Coronary artery (tissue), 2 donors: ENCODE data around the gene GOLGA1.

Source experiments
- DNase-seq: peaks from one replicate; pipeline ENCODE4 v3.0.0-alpha.2; 2017; ENCODE audit warnings: low spot score
- H3K27ac ChIP-seq, 2 donors: fragments of 200-600 bp; sonication (generic); one replicate each; pipeline ENCODE4 v1.5.1; 2016 to 2019
- H3K4me3 ChIP-seq: fragments of 200-600 bp; sonication (generic); 2 replicates; pipeline ENCODE4 v1.5.1; 2016; ENCODE audit warnings: mild to moderate bottlenecking, moderate library complexity
- CTCF ChIP-seq: fragments of 200-600 bp; sonication (generic); IDR thresholded peaks from one replicate; pipeline ENCODE4 v1.5.1; 2019; ENCODE audit warnings: antibody characterized with exemption

GOLGA1 gene

DNA sequence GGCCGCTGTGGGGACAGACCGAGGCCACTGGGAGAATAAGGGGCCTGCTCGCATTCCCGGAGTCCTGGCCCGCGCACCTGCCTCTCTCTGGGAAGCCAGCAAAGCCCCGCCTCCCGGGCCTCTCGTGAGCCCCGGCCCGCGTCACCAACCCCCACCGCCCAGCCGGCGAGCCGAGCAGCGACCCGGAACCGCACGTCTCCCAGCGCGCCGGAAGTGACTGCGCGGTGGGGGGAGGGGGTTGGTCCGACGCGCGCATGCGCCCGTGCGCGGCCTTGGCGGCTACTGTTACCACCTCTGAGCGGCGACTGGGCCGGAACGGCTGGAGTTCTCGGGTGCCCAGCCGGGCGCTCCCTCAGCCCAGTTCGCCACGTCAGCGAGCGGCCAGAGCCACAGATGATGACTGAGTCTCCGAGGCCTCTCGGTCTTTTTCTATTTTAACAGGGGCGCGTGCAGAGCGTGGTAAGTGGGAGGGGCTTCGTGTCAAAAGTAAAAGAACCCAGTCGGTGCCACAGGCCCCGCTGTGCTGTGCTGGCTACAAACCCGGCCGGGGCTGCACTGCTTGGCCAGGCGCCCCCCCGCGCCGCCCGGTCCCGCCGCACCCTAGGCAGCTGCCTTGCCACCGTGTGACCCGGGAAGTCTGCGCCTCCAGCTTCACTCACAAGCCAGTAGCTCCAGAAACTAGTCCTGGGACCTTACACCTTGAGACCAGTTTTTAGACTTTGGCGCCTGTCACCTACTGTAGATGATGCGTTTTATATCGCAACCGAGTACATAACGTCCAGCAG, at the start of gene GOLGA1:
Gene GOLGA1 (minus strand): TSS at position 190 of the 785 bp plus-strand sequence. CDS start 2,372 bp downstream, outside the sequence.
- Histone ChIP-seq H3K27ac (peak within 1 kb of the TSS; percentile 92 to 93), H3K4me3 (peak within 1 kb of the TSS; percentile 96)
- TF ChIP-seq CTCF: no peak
- DNase-seq: peak; percentile 98

GRCh38 chr9:124983698-124984097, 42.8 kb upstream of the GOLGA1 start:
- TF ChIP-seq CTCF: no peak
- no peak overlapping the region for H3K27ac ChIP-seq
- H3K4me3 ChIP-seq: no peak overlapping the region
- DNase-seq: no peak

- no peak overlapping the region for H3K27ac ChIP-seq
- H3K4me3 ChIP-seq: no peak overlapping the region
- DNase-seq: no peak
- TF ChIP-seq CTCF: no peak
These were observed 39.5 kb upstream of the GOLGA1 start for GRCh38 chr9:124980431-124980830.

DNA sequence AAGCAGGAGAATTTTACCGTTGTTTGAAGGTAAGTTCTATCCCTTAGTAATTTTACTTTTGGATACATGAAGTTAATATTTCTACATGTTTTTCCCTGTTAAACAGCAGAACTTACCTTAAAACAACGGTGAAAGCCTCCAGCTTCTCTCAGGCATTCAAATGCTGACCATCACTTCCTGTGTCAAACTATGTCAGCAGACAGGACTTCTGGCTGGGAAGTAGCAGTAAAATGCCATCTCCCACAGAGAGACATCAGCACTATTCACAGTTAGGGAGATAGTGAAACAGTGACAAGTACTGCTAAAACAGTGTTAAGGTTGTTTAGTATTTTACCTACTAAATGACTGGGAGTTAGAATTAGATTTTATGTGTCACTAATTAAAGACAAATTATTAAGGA, 34.2 kb upstream of the GOLGA1 start:
- Histone ChIP-seq H3K4me3 (no peak overlapping the region), H3K27ac (no peak overlapping the region)
- DNase-seq: no peak
- TF ChIP-seq CTCF: no peak

- Histone ChIP-seq H3K4me3 (no peak overlapping the region), H3K27ac (no peak overlapping the region)
- no peak for DNase-seq
- no peak for TF ChIP-seq CTCF
These were observed 32.9 kb upstream of the GOLGA1 start for GRCh38 chr9:124973807-124974206.

GRCh38 chr9:124972241-124972770, 31.4 kb upstream of the GOLGA1 start:
- no peak for DNase-seq
- no peak for TF ChIP-seq CTCF

DNA sequence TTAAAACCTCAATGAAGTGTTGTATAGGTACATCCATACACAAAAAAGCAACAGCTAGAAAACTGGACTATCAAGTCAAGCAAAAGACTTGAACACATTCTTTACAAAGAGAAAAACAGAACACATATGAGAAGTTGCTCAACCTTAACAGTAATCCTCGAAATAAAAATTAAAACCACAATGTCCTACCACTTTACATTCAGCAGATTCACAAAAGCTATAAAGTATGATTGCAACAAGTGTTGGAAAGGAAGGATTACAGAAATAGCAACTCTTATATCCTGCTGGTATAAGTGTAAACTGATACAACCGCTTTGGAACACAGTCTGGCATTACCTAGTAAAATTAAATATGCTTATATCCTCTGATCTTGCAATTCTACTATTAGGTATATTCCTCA, 28.5 kb upstream of the GOLGA1 start:
- no peak for TF ChIP-seq CTCF
- Histone ChIP-seq H3K27ac (no peak overlapping the region), H3K4me3 (no peak overlapping the region)
- DNase-seq: no peak

More at GRCh38 chr9:124972241-124972770, 31.4 kb upstream of the GOLGA1 start:
- Histone ChIP-seq H3K27ac (no peak overlapping the region), H3K4me3 (no peak overlapping the region)
